Spleen (tissue), 11 donors: Measurements from ENCODE around the gene FAM20C. TPM values are rescaled to one million over a fixed set of nuclear protein-coding genes. Genes with fewer than 3 reads are reported as not detected.
A peak's percentile ranks its signal among the peaks of the same experiment; 100 is the strongest.

ENCODE experiments used
- DNase-seq: peaks from one replicate; pipeline ENCODE4 v3.0.0-alpha.2; 2020
- H3K27ac ChIP-seq, 8 donors: fragments of 200-600 bp; sonication (generic) in 7 of 8; 1 replicate in 4 of 8; 2 replicates in 4 of 8; pipeline versions ENCODE4 v1.5.0 to v1.8.0; 2016 to 2021; ENCODE audit warnings: inconsistent platforms in 4 of 8, mild to moderate bottlenecking in 4 of 8, moderate library complexity in 1 of 8
- H3K27me3 ChIP-seq, 7 donors: fragments of 200-600 bp; sonication (generic) in 6 of 7; replicated peaks in 1 of 7; 1 replicate in 4 of 7; 2 replicates in 3 of 7; pipeline versions ENCODE4 v1.5.0 to v1.8.0; 2016 to 2021; ENCODE audit warnings: inconsistent platforms in 3 of 7, mild to moderate bottlenecking in 1 of 7
- H3K36me3 ChIP-seq, 6 donors: fragments of 200-600 bp; sonication (generic) in 5 of 6; 1 replicate in 4 of 6; 2 replicates in 2 of 6; pipeline versions ENCODE4 v1.5.0 to v1.8.0; 2016 to 2021; ENCODE audit warnings: inconsistent platforms in 2 of 6
- H3K4me1 ChIP-seq, 6 donors: fragments of 200-600 bp; sonication (generic) in 5 of 6; 1 replicate in 3 of 6; 2 replicates in 3 of 6; pipeline versions ENCODE4 v1.5.0 to v1.8.0; 2016 to 2021; ENCODE audit warnings: inconsistent platforms in 3 of 6
- H3K4me3 ChIP-seq, 8 donors: fragments of 200-600 bp; sonication (generic) in 7 of 8; 1 replicate in 4 of 8; 2 replicates in 4 of 8; pipeline versions ENCODE4 v1.5.0 to v1.8.0; 2016 to 2021; ENCODE audit warnings: inconsistent platforms in 4 of 8, mild to moderate bottlenecking in 4 of 8, moderate library complexity in 2 of 8
- H3K9me3 ChIP-seq, 8 donors: fragments of 200-600 bp; sonication (generic) in 7 of 8; 1 replicate in 4 of 8; 2 replicates in 4 of 8; pipeline versions ENCODE4 v1.5.0 to v1.8.0; 2016 to 2021; ENCODE audit warnings: inconsistent platforms in 4 of 8
- CTCF ChIP-seq, 11 experiments: fragments of 200-600 bp in 7 of 11; fragments of 450-650 bp in 4 of 11; sonication (generic) in 4 of 11; IDR thresholded peaks in 8 of 11; conservative IDR thresholded peaks in 3 of 11; 1 replicate in 7 of 11; 2 replicates in 4 of 11; pipeline versions ENCODE4 v1.4.0 to v1.8.0; 2016 to 2021; ENCODE audit warnings: antibody characterized with exemption in 11 of 11, inconsistent platforms in 4 of 11, mild to moderate bottlenecking in 1 of 11
- POLR2A ChIP-seq, 3 donors: fragments of 450-650 bp; IDR thresholded peaks; one replicate each; pipeline ENCODE4 v1.5.1; 2017; ENCODE audit warnings: antibody characterized with exemption in 3 of 3, mild to moderate bottlenecking in 1 of 3
- POLR2AphosphoS5 ChIP-seq, 3 donors: sonication (generic); formaldehyde crosslinking; IDR thresholded peaks; one replicate each; pipeline ENCODE4 v1.5.1; 2017; ENCODE audit warnings: antibody characterized with exemption in 3 of 3
- WGBS, 5 donors: extraction: QIAGEN DNeasy Blood & Tissue Kit in 3 of 5; methylation state at CpG; one replicate each; pipeline versions ENCODE4 v1.1.5 to v1.1.7; 2013 to 2018; 5-methylcytosine and 5-hydroxymethylcytosine counted together
- intact Hi-C: fragments of 100-400 bp; cut with DNase I; formaldehyde crosslinking; loops from one replicate; pipeline ENCODE4 v1.15.0; 2023; ENCODE audit warnings: low total_unique reads
- polyA plus RNA-seq, 3 donors: library from polyadenylated mRNA; stranded (reverse); fragments of 200-250 nt; gene quantifications; one replicate each; pipeline ENCODE4 v1.2.1, GENCODE V29; 2013
- total RNA-seq, 7 donors: library from RNA; depleted of rRNA in 3 of 7; stranded (reverse); fragments of >200 nt in 3 of 7; fragmentation: NEBNext Ultra II Directional in 4 of 7; extraction: Animal tissue kit (Norgen Biotek cat#: 25700) in 4 of 7; gene quantifications; one replicate each; pipeline versions ENCODE4 v1.1.0 to v1.2.1, GENCODE V29; 2016 to 2021
- donor health status: healthy with polysubstance abuse.
- donor health status: DM: no; HTN: no; CAD: no; lungs with moderate emphysema.
- donor health status: DM: no; HTN: no; CAD: no.
- donor health status: Bipolar disorder and iron deficiency.
- donor health status: healthy.
- donor health status: DM: no; HTN: no; CAD: no.
- donor health status: DM: yes; HTN: yes; CAD: no.

FAM20C gene
- total and polyA plus RNA-seq, 10 donors = 6.9 to 27.3 (median 14.6) TPM

- H3K36me3 ChIP-seq = no peaks in the 10 kb centered on the region
- H3K27ac ChIP-seq = peak overlapping the region in 4 of 8 donors; percentile 14 to 63 (median 32)
- intact Hi-C loops = no loop called here
- TF ChIP-seq POLR2AphosphoS5 (IDR thresholded peaks at IDR 0.05) (no peak), POLR2A (IDR thresholded peaks at IDR 0.05) (no peak), CTCF (IDR thresholded peaks at IDR 0.05 in 8 of 11, conservative IDR thresholded peaks at IDR 0.05 in 3 of 11) (no peak)
- WGBS, 5 donors = 35 to 65% (median 56%) methylated on average over 10 to 18 of the region's 18 CpGs
- no peak overlapping the region for H3K4me3 ChIP-seq
- peaks cover 0 to 76% (median 0%) of the 10 kb centered on the region in 7 donors for H3K27me3 ChIP-seq
- H3K9me3 ChIP-seq = no peaks in the 10 kb centered on the region
- DNase-seq = peak; percentile 59
- peaks cover 0 to 27% (median 12%) of the 10 kb centered on the region in 6 donors for H3K4me1 ChIP-seq
Measured at GRCh38 chr7:166338-167060, 25.9 kb upstream of the FAM20C start.

- no peak for TF ChIP-seq CTCF (IDR thresholded peaks at IDR 0.05 in 8 of 11, conservative IDR thresholded peaks at IDR 0.05 in 3 of 11)
- TF ChIP-seq POLR2AphosphoS5 (IDR thresholded peaks at IDR 0.05) = no peak
- TF ChIP-seq POLR2A (IDR thresholded peaks at IDR 0.05) = no peak
- peak; percentile 79 for DNase-seq
Measured at GRCh38 chr7:167090-167855, 25.1 kb upstream of the FAM20C start.

GRCh38 chr7:167976-168791 is 24.2 kb upstream of the FAM20C start:
- Histone ChIP-seq H3K36me3 (no peaks in the 10 kb centered on the region), H3K27me3 (peaks cover 0 to 72% (median 0%) of the 10 kb centered on the region in 7 donors), H3K9me3 (no peaks in the 10 kb centered on the region), H3K27ac (no peak overlapping the region), H3K4me3 (no peak overlapping the region), H3K4me1 (peaks cover 0 to 27% (median 12%) of the 10 kb centered on the region in 6 donors)
- TF ChIP-seq CTCF (IDR thresholded peaks at IDR 0.05 in 8 of 11, conservative IDR thresholded peaks at IDR 0.05 in 3 of 11) = no peak
- no peak for TF ChIP-seq POLR2A (IDR thresholded peaks at IDR 0.05)
- TF ChIP-seq POLR2AphosphoS5 (IDR thresholded peaks at IDR 0.05) = no peak
- WGBS, 5 donors = 87 to 91% (median 89%) methylated on average over 24 to 31 of the region's 31 CpGs
- intact Hi-C loops = no loop called here
- peak; percentile 56 for DNase-seq

More at GRCh38 chr7:167090-167855, 25.1 kb upstream of the FAM20C start:
- Histone ChIP-seq H3K27me3 (peaks cover 0 to 79% (median 0%) of the 10 kb centered on the region in 7 donors), H3K36me3 (no peaks in the 10 kb centered on the region), H3K9me3 (no peaks in the 10 kb centered on the region), H3K4me1 (peaks cover 0 to 27% (median 12%) of the 10 kb centered on the region in 6 donors), H3K27ac (peak overlapping the region in 2 of 8 donors; percentile 39 to 63), H3K4me3 (no peak overlapping the region)
- 42 to 59% (median 48%) methylated on average over 24 to 25 of the region's 25 CpGs for WGBS, 5 donors
- intact Hi-C loops = no loop called here
